HG02981 (cell line): ENCODE results near the gene RIN2.

Experiments
- ATAC-seq: cut with Tn5 transposase; IDR thresholded peaks from one replicate; pipeline ENCODE4 v1.9.1; 2021; ENCODE audit warnings: mild to moderate bottlenecking, moderate library complexity; ENCODE audit not compliant: unreplicated experiment

Gene RIN2

GRCh38 chr20:19758133-19758500, at the start of gene RIN2:
Gene RIN2, plus strand, starts transcription at chr20:19758258. Its CDS starts 131,344 bp downstream, at chr20:19889602.
- ATAC-seq, result no peak

GRCh38 chr20:19709635-19710335, 48.3 kb upstream of the RIN2 start:
- no peak for ATAC-seq

GRCh38 chr20:19710336-19711120, 47.5 kb upstream of the RIN2 start:
- ATAC-seq, result no peak

- ATAC-seq, result no peak
These were observed 46.9 kb upstream of the RIN2 start for GRCh38 chr20:19711126-19711525.

GRCh38 chr20:19712721-19713260, 45.3 kb upstream of the RIN2 start:
- no peak for ATAC-seq

GRCh38 chr20:19713822-19714578, 44.1 kb upstream of the RIN2 start:
- ATAC-seq, result no peak

GRCh38 chr20:19714579-19714840, 43.5 kb upstream of the RIN2 start:
- no peak for ATAC-seq

DNA sequence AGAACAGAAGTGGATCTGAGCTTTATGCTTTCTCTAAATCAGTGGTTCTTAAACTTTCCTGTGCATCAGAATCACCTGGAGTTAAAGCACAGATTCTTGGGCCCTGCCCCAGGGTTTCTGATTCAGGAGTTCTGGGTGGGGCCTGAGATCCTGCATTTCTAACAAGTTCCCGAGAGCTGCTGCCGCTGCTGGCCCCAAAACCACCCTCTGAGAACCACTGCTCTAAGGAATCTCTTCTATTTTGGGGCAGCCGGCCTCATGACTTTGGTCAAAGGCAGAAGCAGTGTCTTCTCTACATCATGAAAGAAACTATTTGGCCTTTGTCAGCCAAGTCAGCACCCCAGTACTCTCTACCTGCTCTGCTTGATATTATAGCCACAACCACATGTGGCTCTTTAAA, 42.1 kb upstream of the RIN2 start:
- no peak for ATAC-seq

DNA sequence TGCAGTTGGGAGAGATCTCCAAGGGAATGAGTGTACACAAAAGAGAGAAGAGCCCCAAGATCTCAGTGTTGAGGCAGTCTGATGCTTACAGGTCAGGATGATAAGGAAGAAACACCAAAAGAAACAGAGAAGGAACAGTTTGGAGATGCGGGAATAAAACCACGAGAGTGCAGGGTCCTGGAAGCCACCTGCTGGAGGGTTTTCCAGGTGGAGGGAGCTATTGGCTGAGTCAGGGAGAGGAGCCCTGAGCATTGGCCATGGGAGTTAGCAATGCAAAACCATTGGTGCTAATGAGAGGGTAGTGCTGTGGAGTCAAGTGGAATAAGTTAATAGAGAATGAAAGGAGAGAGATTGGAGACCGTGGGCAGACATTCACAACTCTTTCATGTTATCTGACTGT, 39.2 kb upstream of the RIN2 start:
- ATAC-seq, result no peak

DNA sequence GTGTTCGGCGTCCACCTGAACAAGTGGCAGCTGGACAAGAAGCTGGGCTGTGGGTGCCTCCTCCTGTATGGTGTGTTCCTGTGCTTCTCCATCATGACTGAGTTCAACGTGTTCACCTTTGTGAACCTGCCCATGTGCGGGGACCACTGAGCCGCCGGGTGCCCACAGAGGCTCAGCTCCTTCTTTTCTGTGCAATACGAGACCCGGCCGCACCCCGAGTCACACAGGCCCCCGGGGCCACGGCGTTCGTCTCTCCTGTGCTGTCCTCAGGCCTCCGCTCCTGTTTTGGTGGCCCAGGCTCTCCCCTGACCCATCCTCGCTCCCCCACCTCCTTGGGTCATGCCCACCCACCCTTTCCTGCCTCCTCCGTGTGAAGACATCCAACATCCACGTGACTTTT, 37.1 kb upstream of the RIN2 start:
- ATAC-seq, result no peak

DNA sequence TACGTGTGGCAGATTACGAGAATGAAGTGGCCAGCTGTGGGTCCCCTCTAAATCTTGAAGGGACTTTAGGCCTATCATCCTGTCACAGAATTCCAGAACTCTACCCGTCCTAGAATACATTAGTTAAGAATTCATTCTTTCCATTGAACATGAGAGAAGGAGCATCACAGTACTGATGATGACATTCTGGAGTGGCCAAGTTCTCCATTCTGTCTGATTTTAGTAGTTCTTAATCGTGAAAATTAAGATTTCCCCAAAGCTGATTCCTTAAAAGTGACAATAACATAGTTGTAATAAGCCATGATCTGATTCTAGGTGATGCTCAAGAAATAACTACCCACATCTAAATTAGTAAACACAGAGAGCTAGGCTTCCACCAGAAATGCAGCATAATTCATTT, 35.0 kb upstream of the RIN2 start:
- ATAC-seq, result no peak

GRCh38 chr20:19723813-19724430, 34.1 kb upstream of the RIN2 start:
- no peak for ATAC-seq

GRCh38 chr20:19725373-19725772, 32.7 kb upstream of the RIN2 start:
- ATAC-seq, result no peak

GRCh38 chr20:19725814-19726525, 32.1 kb upstream of the RIN2 start:
- no peak for ATAC-seq

DNA sequence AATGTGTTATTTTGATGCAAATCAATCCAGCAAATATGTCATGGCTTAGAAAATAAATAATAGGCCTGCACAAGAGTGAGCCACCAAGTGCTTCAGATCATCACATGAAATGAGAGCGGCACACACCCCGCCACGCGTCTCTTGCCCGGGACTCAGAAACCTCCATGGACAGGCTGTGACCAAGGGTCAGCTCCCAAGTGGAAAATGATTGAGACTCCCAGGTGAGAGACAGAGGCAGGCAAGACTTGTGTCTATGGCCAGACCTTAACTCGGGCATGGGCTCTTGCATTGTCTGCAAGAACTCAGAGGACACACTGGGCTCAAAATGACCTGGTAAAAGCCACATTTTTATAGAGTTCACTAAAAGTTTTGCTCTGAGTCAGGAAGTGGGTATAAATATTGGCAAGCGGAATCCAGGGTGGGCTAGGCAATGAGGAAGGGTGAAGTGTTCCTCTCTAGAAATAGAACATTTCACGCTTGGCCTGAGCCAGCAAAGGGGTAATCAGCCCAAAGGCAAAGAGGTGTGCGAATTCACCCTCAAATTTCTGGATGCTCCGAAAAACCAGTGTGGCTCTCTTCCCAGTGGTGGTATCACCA, 30.7 kb upstream of the RIN2 start:
- no peak for ATAC-seq

- no peak for ATAC-seq
These were observed 28.4 kb upstream of the RIN2 start for GRCh38 chr20:19729672-19730071.

DNA sequence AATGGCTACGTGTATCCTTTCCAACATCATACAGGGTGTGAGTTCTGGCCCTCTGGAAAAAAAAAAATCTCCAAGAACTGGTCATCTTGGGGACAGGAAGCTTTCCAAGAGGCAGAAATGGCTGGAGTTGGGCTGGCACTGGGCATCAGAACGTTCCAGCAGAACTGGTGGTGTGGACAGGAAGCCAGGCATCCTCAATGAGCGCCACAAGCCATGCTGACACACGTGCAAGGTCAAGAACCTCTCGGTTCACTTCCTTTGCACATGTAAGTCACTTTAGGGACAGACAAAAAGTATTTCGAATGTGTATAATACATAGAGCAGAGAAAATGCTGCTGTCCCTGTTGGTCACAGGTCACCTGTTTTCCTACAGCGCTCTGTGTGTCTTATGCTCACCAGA, 27.4 kb upstream of the RIN2 start:
- no peak for ATAC-seq

- ATAC-seq, result no peak
These were observed 23.2 kb upstream of the RIN2 start for GRCh38 chr20:19734811-19735210.

DNA sequence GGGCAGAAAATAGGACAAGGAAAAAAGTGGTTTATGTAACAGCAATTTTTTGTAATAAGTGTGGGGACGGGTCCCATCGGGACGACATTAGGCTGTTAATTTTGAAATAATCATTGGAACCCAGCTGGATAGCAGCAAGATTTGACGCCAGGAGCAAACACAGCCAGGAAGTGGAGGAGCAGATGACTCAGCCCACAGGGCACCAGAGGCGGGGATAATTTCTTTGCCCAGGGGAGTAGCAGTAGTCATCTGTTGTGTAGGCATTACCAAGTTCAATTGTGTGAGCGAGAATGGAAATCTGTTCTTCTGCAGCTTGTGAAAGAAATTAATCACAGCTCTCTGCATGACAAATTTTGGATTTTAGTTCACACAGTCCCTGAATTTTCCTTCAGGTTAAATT, 22.6 kb upstream of the RIN2 start:
- no peak for ATAC-seq

DNA sequence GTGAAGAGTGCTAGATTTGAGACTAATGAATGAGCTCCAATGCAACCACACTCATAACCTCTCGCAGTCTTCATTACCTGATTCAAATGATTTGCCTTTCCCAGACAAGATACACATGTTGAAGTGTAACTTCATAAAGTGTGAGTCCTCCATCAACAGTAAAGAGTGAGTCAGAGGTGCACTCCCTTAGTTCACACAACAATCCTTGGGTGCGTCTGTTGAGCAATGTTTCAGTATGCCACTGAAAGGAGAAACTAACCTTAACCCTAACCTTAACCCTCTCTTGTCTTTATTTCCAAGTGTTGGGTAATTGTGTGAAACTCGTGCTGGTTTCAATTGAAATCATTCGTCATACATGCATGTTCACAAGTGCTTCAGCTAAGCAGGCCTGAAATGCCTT, 21.0 kb upstream of the RIN2 start:
- no peak for ATAC-seq
